Liver (tissue), 9 donors: Measurements from ENCODE around the gene DCHS2. TPM values are rescaled to one million over a fixed set of nuclear protein-coding genes. Genes with fewer than 3 reads are reported as not detected.

Experiments used
- DNase-seq: peaks from one replicate; pipeline ENCODE4 v3.0.0-alpha.2; 2017; ENCODE audit warnings: low spot score
- H3K27ac ChIP-seq, 2 donors: one replicate each; pipeline ENCODE4 v1.7.0; 2013; ENCODE audit warnings: inconsistent platforms in 2 of 2, low read length in 2 of 2, control low read depth in 1 of 2, low read depth in 1 of 2, mild to moderate bottlenecking in 1 of 2
- H3K27me3 ChIP-seq, 4 donors: one replicate each; pipeline versions ENCODE4 v1.6.1 to v1.7.0; 2013; ENCODE audit warnings: low read length in 3 of 4, inconsistent platforms in 1 of 4, mild to moderate bottlenecking in 1 of 4, moderate library complexity in 1 of 4; ENCODE audit not compliant: control insufficient read depth in 4 of 4, insufficient read depth in 4 of 4
- H3K36me3 ChIP-seq, 4 donors: one replicate each; pipeline versions ENCODE4 v1.6.1 to v1.7.0; 2013; ENCODE audit warnings: low read length in 3 of 4, mild to moderate bottlenecking in 3 of 4, low read depth in 1 of 4, moderate library complexity in 1 of 4; ENCODE audit not compliant: control insufficient read depth in 4 of 4, insufficient read depth in 3 of 4
- H3K4me1 ChIP-seq, 4 donors: one replicate each; pipeline versions ENCODE4 v1.6.1 to v1.7.0; 2013; ENCODE audit warnings: low read length in 3 of 4, mild to moderate bottlenecking in 3 of 4, moderate library complexity in 1 of 4; ENCODE audit not compliant: control insufficient read depth in 4 of 4, insufficient read depth in 4 of 4
- H3K4me3 ChIP-seq, 3 donors: one replicate each; pipeline versions ENCODE4 v1.6.1 to v1.7.0; 2013; ENCODE audit warnings: low read length in 3 of 3, control low read depth in 1 of 3, low read depth in 1 of 3, mild to moderate bottlenecking in 1 of 3
- H3K9ac ChIP-seq, 2 donors: one replicate each; pipeline ENCODE4 v1.7.0; 2013; ENCODE audit warnings: low read length in 2 of 2, mild to moderate bottlenecking in 2 of 2, moderate library complexity in 2 of 2, control low read depth in 1 of 2, low read depth in 1 of 2
- H3K9me3 ChIP-seq, 4 donors: one replicate each; pipeline versions ENCODE4 v1.6.1 to v1.7.0; 2013; ENCODE audit warnings: low read length in 3 of 4; ENCODE audit not compliant: control insufficient read depth in 4 of 4
- ATF3 ChIP-seq: IDR thresholded peaks from 2 replicates; pipeline ENCODE4 v1.6.1; 2016; ENCODE audit warnings: antibody characterized with exemption
- EGR1 ChIP-seq, 2 donors: IDR thresholded peaks; 2 replicates each; pipeline ENCODE4 v1.6.1; 2016 to 2018; ENCODE audit warnings: antibody characterized with exemption in 2 of 2, low read depth in 2 of 2
- FOXA1 ChIP-seq: IDR thresholded peaks from 2 replicates; pipeline ENCODE4 v1.6.1; 2016; ENCODE audit warnings: antibody characterized with exemption
- FOXA2 ChIP-seq: IDR thresholded peaks from 2 replicates; pipeline ENCODE4 v1.6.1; 2016; ENCODE audit warnings: antibody characterized with exemption
- GABPA ChIP-seq, 2 donors: IDR thresholded peaks in 1 of 2; conservative IDR thresholded peaks in 1 of 2; 2 replicates each; pipeline ENCODE4 v1.6.1; 2016; ENCODE audit warnings: antibody characterized with exemption in 2 of 2, mild to moderate bottlenecking in 1 of 2, moderate library complexity in 1 of 2
- HNF4A ChIP-seq, 2 donors: conservative IDR thresholded peaks; 2 replicates each; pipeline ENCODE4 v1.6.1; 2016; ENCODE audit warnings: antibody characterized with exemption in 2 of 2, mild to moderate bottlenecking in 2 of 2
- HNF4G ChIP-seq: IDR thresholded peaks from 2 replicates; pipeline ENCODE4 v1.6.1; 2016; ENCODE audit warnings: antibody characterized with exemption
- JUND ChIP-seq, 2 donors: IDR thresholded peaks; 2 replicates each; pipeline ENCODE4 v1.6.1; 2016; ENCODE audit warnings: antibody characterized with exemption in 2 of 2
- MAX ChIP-seq: IDR thresholded peaks from 2 replicates; pipeline ENCODE4 v1.6.1; 2016; ENCODE audit warnings: antibody characterized with exemption
- NR2F2 ChIP-seq: IDR thresholded peaks from 2 replicates; pipeline ENCODE4 v1.6.1; 2016; ENCODE audit warnings: antibody characterized with exemption
- RAD21 ChIP-seq, 2 donors: IDR thresholded peaks; 2 replicates each; pipeline ENCODE4 v1.6.1; 2016; ENCODE audit warnings: antibody characterized with exemption in 2 of 2, mild to moderate bottlenecking in 2 of 2
- REST ChIP-seq: IDR thresholded peaks from 2 replicates; pipeline ENCODE4 v1.6.1; 2016; ENCODE audit warnings: antibody characterized with exemption, mild to moderate bottlenecking
- RXRA ChIP-seq, 2 donors: IDR thresholded peaks; 2 replicates each; pipeline ENCODE4 v1.6.1; 2017 to 2018; ENCODE audit warnings: antibody characterized with exemption in 2 of 2, mild to moderate bottlenecking in 1 of 2
- SP1 ChIP-seq: IDR thresholded peaks from 2 replicates; pipeline ENCODE4 v1.6.1; 2018; ENCODE audit warnings: antibody characterized with exemption, mild to moderate bottlenecking
- TAF1 ChIP-seq: conservative IDR thresholded peaks from 2 replicates; pipeline ENCODE4 v1.6.1; 2016; ENCODE audit warnings: antibody characterized with exemption, mild to moderate bottlenecking
- YY1 ChIP-seq: IDR thresholded peaks from 2 replicates; pipeline ENCODE4 v1.6.1; 2016; ENCODE audit warnings: antibody characterized with exemption, mild to moderate bottlenecking
- ZBTB33 ChIP-seq: IDR thresholded peaks from 2 replicates; pipeline ENCODE4 v1.6.1; 2016; ENCODE audit warnings: antibody characterized with exemption
- WGBS: extraction: QIAGEN DNeasy Blood & Tissue Kit; methylation state at CpG from one replicate; pipeline ENCODE4 v1.1.7; 2013; 5-methylcytosine and 5-hydroxymethylcytosine counted together
- polyA plus RNA-seq, 2 donors: library from polyadenylated mRNA; stranded (reverse) in 1 of 2; unstranded in 1 of 2; fragments of 200-250 nt in 1 of 2; fragments of >200 nt in 1 of 2; fragmentation: Nextera tagmentation in 1 of 2; extraction: Ambion mirVana in 1 of 2; gene quantifications; one replicate each; pipeline versions ENCODE4 v1.2.1 to v1.2.3, GENCODE V29; 2013 to 2015
- total RNA-seq, 2 donors: library from RNA; depleted of rRNA; stranded (reverse); fragments of >200 nt; gene quantifications; one replicate each; pipeline ENCODE4 v1.2.3, GENCODE V29; 2014
- donor health status: healthy.
- donor health status: healthy.
- donor health status: healthy.
- donor health status: healthy.
- donor health status: healthy.

Gene DCHS2
- total and polyA plus RNA-seq, 4 donors, result 0.07 to 0.50 (median 0.09) TPM; not detected in 1

- TF ChIP-seq RAD21 (IDR thresholded peaks at IDR 0.05) (no peak), FOXA2 (no peak), MAX (no peak), ZBTB33 (no peak), SP1 (no peak), JUND (IDR thresholded peaks at IDR 0.05) (no peak), RXRA (IDR thresholded peaks at IDR 0.05) (no peak), YY1 (no peak), EGR1 (IDR thresholded peaks at IDR 0.05; ENCODE audit: low read depth in 2 of 2) (no peak)
- Histone ChIP-seq H3K4me3 (no peak overlapping the region), H3K27me3 (peaks cover 0 to 3% (median 0%) of the 10 kb centered on the region in 4 donors), H3K36me3 (no peaks in the 10 kb centered on the region), H3K27ac (no peak overlapping the region), H3K9me3 (no peaks in the 10 kb centered on the region), H3K9ac (no peak overlapping the region), H3K4me1 (no peaks in the 10 kb centered on the region)
- WGBS, result 89% methylated on average over 4 of the region's 4 CpGs
- no peak for DNase-seq
These were observed 13.1 kb downstream of the DCHS2 start for GRCh38 chr4:154478547-154478946.

GRCh38 chr4:154478128-154478527, 13.5 kb downstream of the DCHS2 start:
- no peaks in the 10 kb centered on the region for H3K4me1 ChIP-seq
- no peak overlapping the region for H3K9ac ChIP-seq
- H3K27ac ChIP-seq, result no peak overlapping the region
- DNase-seq, result no peak
- H3K36me3 ChIP-seq, result no peaks in the 10 kb centered on the region
- TF ChIP-seq EGR1 (IDR thresholded peaks at IDR 0.05; ENCODE audit: low read depth in 2 of 2) (no peak), MAX (no peak), ATF3 (no peak), GABPA (IDR thresholded peaks at IDR 0.05 in 1 of 2, conservative IDR thresholded peaks at IDR 0.05 in 1 of 2) (no peak), REST (no peak), HNF4A (conservative IDR thresholded peaks at IDR 0.05) (no peak), SP1 (no peak), ZBTB33 (no peak), FOXA1 (no peak), HNF4G (no peak), NR2F2 (no peak), JUND (IDR thresholded peaks at IDR 0.05) (no peak), TAF1 (no peak)
- no peaks in the 10 kb centered on the region for H3K27me3 ChIP-seq
- no peak overlapping the region for H3K4me3 ChIP-seq
- no peaks in the 10 kb centered on the region for H3K9me3 ChIP-seq
- WGBS, result 95% methylated on average over 2 of the region's 2 CpGs
